NCI-H146 treated with DMSO at 0.1 percent for 48 hours (cell line): ENCODE data around the gene WSCD2.

Experiments
- DNase-seq: peaks from one replicate; lab custom pipeline; 2025; ENCODE audit not compliant: unreplicated experiment; lab: John Stamatoyannopoulos, UW

The WSCD2 gene

DNA sequence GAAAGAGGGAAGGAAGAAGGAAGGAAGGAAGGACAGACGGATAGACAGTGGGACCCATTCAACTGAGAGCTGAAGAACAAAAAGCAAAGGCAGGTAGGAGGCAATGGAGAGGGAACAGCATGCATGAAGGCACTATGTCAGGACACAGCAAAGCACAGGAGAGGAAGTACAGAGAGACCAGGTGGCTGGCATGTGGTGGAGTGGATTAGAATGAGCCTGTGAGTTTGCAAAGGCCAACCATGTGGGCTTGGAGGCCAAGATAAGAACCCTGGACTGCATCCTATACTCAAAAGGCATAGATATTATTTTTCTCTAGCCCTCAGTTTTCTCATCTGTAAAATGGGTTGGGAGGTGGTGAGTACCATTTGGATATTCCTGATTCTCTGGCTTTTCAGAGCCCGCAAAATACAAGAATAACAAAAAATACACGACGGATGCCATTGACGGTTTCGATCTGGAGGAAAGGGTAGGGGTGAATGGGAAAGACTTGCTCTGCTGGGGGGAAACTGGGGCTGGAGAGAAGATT, 102.9 kb downstream of the WSCD2 start:
- DNase-seq = no peak

DNA sequence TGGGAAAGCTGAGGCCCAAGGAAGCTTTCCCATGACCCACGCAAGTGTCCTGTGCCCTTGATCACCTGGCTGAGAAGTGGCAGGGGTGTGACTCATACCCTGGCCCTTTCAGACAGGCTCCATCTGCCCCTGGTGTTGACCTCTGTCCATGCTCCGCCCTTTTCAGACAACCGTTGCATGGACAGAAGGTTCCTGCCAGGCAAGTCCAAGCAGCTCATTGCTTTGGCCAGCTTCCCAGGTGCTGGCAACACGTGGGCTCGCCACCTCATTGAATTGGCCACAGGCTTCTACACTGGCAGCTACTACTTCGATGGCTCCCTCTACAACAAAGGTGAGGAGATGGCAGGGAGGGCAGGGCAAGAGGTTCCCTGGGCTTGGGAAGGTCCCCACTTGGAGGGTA, 103.5 kb downstream of the WSCD2 start:
- no peak for DNase-seq

DNA sequence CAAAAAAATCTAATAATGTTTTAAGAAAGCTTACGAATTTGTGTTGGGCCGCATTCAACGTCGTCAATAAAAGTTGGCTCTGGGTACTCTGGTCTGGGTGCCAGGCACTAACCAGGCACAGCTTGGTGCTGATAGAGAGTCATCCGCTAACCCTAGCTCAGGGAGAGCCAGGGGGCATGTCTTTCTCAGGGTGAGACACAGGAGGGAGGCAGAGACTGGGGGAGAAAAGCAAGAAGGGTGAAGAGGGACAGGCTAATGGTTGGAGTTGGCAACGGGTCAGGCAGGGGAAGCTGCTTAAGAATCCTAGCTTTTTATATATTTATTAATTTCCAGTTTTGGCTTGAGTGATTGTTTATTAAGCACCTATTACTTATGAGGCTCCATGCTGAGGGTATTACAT, 105.1 kb downstream of the WSCD2 start:
- DNase-seq = no peak

DNA sequence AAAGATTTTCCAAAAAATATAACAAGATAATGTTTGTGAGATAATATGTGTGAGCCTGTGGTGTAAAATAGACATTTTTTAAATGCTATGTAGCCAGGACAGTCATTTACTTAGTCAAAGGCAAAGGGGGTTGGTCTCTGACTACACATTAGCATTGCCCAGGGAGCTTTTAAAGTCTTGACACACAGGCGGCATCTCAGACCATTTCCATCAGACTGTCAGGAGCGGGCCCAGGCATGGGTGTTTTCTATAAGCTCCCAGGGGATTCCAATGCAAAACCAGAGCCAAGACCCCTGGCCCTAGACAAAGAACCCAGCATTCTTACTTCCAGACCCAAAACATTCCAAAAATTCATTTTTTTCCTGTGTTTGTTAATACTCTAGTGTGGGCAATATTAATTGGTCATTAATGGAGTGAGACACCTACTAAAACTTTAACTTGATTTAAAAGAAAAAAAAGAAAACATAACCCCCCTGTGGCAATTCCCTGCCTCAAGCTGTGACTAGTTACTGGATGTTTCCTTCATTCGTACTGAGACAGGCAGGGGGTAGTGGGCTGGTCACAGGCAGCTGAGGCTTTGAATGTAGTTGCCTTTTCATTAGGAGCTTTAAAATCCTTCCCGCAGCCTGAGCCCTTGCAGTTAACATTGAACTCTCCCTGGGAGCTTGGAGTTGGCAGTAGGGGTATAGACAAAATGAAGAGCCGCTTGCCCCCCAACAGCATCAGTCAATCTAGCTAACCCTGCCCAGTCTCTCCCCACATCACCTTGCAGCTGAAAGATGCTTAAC, 106.3 kb downstream of the WSCD2 start:
- DNase-seq = no peak

- no peak for DNase-seq
These were observed 106.8 kb downstream of the WSCD2 start for GRCh38 chr12:108235985-108236263.

GRCh38 chr12:108236366-108236765, 107.3 kb downstream of the WSCD2 start:
- DNase-seq = no peak

DNA sequence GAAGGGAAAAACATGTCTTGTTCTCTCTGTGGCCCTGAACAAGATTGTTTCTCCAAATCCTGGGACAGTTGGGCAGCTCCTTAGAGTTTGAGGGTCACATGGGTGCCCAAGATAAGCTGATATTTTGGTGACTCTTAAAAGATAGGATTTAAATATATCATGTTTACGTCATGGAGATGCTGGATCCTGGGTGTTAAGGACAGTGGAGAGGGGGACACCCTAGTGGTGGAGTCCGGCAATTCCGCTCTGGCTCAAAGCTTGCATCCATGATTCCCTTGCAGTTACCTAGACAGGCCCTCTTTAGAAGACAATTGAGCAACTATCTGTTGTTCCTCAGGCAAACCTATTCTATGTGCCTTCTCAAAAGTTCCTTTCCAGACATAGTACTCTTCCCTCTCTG, 108.2 kb downstream of the WSCD2 start:
- no peak for DNase-seq

DNA sequence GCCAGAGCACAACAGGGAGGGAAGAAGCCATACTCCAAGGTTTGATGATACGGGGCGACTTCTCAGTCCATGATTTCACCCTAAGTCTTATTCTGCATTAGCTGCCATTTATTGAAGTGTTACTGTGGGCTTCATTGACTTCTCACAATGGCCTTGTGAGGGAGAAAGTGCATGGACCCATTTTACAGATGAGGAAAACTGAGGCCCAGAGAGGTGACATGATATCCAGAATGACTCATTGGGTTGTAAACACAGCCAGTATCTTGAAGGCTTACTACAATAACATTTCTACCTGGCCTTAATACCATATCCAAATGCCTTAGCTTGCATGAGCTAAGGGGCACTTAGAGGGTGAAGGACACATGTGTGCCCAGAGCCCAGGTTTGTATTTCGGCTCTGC, 109.4 kb downstream of the WSCD2 start:
- no peak for DNase-seq

- DNase-seq = no peak
These were observed 110.3 kb downstream of the WSCD2 start for GRCh38 chr12:108239378-108239777.

DNA sequence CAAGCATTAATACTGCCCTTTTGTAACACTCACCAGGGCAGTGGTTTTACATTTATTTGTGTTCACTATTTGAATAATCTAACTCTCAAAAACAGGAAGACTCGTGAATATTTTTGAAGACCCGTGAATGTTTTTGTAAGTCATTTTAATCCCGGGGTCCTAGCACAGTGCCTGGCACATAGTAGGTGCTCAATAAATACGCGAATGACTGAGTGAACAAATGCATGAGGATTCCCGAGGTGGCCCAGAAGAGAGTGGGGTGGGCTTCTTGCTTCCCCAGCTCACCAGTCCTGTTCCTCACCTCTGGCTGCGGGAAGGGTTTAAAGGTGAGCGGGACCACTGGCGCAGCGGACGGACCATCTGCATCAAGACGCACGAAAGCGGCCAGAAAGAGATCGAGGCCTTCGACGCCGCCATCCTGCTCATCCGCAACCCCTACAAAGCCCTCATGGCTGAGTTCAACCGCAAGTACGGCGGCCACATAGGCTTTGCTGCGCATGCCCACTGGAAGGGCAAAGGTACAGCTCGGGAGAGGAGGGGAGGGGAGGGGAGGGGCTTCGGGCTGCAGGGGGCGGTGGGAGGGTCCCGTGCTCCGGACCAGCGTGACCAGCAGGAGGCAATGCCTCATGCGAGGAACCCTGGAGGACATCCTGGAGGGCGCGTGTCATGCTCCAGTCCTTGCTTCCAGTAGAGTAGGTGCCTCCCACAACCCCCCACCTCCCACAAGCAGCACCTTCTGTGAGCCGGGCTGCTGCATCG, 111.1 kb downstream of the WSCD2 start:
- DNase-seq = no peak

DNA sequence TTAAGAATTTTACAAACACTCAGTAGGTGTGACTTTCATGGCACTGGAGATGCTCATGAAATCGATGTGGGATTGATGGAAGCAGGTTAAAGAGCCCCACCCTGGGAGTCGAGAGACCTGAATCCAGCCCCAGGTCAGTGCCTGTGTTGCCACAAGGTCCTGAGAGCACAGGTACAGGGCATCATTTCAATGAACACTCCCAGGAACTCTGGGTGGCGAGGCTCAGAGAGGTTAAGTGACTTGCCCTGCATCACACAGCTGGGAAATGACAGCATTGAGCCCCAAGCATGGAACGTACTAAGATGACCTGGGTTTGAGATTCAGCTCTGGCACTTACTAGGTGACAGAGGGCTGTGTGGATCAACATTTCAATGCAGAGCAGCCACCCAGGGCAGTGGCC, 111.8 kb downstream of the WSCD2 start:
- no peak for DNase-seq

- no peak for DNase-seq
These were observed 113.1 kb downstream of the WSCD2 start for GRCh38 chr12:108241986-108242703.

- DNase-seq = no peak
These were observed 118.0 kb downstream of the WSCD2 start for GRCh38 chr12:108247130-108247529.

- no peak for DNase-seq
These were observed 118.9 kb downstream of the WSCD2 start for GRCh38 chr12:108248011-108248410.

DNA sequence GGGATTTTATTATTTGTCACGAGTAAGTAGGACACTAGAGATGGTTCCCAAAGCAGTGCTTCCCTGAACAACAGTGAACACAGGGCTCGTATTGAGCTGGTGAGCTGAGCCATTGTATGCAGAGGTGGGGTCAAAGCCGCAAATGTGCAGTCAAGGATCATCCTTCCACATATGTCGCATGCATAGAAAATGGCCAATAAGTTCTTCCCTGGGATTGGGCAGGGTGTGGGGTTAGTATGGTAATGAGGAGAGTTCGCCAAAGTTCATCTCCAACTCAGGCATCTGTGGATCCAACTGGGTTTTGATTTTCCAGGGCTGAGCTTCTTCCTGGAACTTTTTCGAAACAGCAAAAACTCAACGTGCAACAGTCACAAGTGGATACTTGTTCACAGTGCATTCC, 123.4 kb downstream of the WSCD2 start:
- DNase-seq = no peak

DNA sequence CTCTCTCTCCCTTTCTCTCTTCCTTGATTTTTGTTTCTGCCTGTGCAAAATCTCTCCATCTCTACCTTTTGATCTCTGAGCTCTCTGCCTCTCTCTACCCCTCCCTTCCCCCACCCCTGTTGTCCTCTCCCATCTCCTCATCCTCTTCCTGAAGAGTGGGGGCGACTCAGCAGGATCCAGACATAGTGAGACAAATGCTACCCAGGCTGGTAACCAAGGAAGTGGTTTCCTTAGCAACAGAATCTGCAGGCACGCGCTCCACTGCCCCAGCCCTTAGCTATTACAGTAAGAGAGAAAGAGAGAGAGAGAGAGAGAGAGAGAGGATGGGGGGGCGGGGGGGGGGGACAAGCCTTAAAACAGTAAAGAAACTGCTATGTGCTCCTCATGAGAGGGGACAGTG, 124.5 kb downstream of the WSCD2 start:
- DNase-seq = no peak

- no peak for DNase-seq
These were observed 124.9 kb downstream of the WSCD2 start for GRCh38 chr12:108254030-108254429.

GRCh38 chr12:108254517-108255251, 125.6 kb downstream of the WSCD2 start:
- no peak for DNase-seq

- no peak for DNase-seq
These were observed 126.1 kb downstream of the WSCD2 start for GRCh38 chr12:108255252-108255602.

- no peak for DNase-seq
These were observed 127.9 kb downstream of the WSCD2 start for GRCh38 chr12:108257004-108257403.

- no peak for DNase-seq
These were observed 128.6 kb downstream of the WSCD2 start for GRCh38 chr12:108257610-108258106.
